Tibial nerve (tissue), 3 donors: Measurements from ENCODE around the gene TRIM24.

Experiments used
- CTCF ChIP-seq, 5 experiments: fragments of 200-600 bp in 3 of 5; fragments of 450-650 bp in 2 of 5; sonication (generic) in 3 of 5; IDR thresholded peaks; one replicate each; pipeline ENCODE4 v1.5.1; 2016 to 2019; ENCODE audit warnings: antibody characterized with exemption in 5 of 5, mild to moderate bottlenecking in 3 of 5, moderate library complexity in 2 of 5
- POLR2A ChIP-seq, 2 donors: fragments of 450-650 bp; IDR thresholded peaks; one replicate each; pipeline ENCODE4 v1.6.1; 2017; ENCODE audit warnings: antibody characterized with exemption in 2 of 2, mild to moderate bottlenecking in 2 of 2, moderate library complexity in 2 of 2

GRCh38 chr7:138584283-138584682 lies 124.2 kb downstream of the TRIM24 start:
- TF ChIP-seq CTCF (IDR thresholded peaks at IDR 0.05) (no peak), POLR2A (IDR thresholded peaks at IDR 0.05) (no peak)
